ENCODE measurements around the gene SLC38A9.
A peak's percentile ranks its signal among the peaks of the same experiment; 100 is the strongest.
"Not testable (repeated sequence)": the region's sequence is repeated elsewhere in the genome, so short reads cannot be mapped to it uniquely, and the experiment has no call there.

The SLC38A9 gene

DNA sequence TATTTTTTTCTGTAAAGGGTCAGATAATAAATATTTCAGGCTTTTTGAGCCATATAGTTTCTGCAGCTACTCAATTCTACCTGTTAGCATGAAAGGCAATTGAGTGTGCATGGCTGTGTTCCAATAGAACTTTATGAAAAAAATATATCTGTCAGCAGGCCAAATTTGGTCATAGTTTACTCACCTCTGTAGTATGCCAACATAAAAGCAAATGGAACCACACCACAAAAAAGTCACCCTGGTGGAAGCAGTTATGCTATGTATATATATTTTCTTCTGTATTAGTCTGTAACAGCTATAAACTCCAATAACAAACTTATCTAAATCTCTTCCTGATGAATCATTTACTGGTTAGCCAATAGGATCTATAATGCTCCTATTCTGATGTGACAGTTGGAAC is 3.4 kb downstream of the SLC38A9 start:
- no peak for TF ChIP-seq CTCF (IDR thresholded peaks at IDR 0.05; ENCODE audit: insufficient read depth, low read depth, low read length, missing control alignments)
- no peak for DNase-seq (ENCODE audit: low read depth)
- no peak overlapping the region for H3K4me3 ChIP-seq (ENCODE audit: low read depth, low read length)

DNA sequence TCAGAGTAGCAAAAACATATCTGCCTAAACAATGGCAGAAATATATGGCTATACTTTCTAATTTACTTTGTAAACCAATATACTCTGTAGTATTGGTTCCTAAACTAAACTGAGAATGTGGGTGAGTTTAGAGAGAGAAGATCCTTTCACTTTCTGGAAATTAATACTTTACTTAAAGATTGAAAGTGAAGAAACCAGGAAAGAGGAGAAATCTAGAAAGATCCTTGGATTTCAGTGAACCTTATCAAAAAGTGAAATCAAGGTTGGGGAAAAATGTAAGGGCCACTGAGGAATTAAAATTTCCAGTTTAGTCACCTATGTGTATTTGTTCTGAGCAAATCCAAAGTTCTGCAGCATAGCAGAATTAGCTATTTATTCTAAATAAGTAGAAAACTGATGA is 5.9 kb downstream of the SLC38A9 start:
- no peak for DNase-seq (ENCODE audit: low read depth)
- TF ChIP-seq CTCF (IDR thresholded peaks at IDR 0.05; ENCODE audit: insufficient read depth, low read depth, low read length, missing control alignments), result no peak
- H3K4me3 ChIP-seq (ENCODE audit: low read depth, low read length), result no peak overlapping the region

GRCh38 chr5:55702598-55703345 is 9.4 kb downstream of the SLC38A9 start:
- TF ChIP-seq CTCF (IDR thresholded peaks at IDR 0.05; ENCODE audit: insufficient read depth, low read depth, low read length, missing control alignments), result no peak
- DNase-seq (ENCODE audit: low read depth), result peak; percentile 16
- no peak overlapping the region for H3K4me3 ChIP-seq (ENCODE audit: low read depth, low read length)

DNA sequence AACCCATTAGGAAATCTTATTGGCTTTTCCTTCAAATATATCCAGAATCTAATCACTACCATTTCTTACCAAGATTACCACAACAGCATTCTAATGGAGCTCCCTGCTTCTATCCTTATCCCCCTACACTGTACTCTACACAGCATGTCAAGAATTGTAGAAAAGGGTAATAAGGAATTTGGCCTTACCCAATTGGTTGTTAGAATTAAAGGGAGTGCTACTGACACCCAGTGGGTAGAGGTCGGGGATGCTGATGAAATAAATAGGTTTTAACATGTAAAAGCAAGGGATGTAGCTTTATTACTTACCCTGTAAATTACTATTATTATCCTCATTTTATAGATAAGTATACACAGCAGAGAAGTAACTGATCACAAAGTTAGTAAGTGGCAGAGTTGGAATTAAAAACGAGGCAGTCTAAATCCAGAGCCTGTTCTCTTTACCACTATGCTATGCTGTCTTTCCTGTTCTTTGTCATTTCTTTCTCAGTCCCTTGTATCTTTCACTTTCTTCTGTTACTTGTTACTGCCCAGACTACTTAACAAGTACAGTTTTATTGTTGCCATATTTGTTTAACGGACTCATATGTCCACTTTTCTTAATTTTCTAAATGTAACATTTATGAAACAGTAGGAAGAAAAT is 10.5 kb downstream of the SLC38A9 start:
- no peak overlapping the region for H3K4me3 ChIP-seq (ENCODE audit: low read depth, low read length)
- no peak for DNase-seq (ENCODE audit: low read depth)
- no peak for TF ChIP-seq CTCF (IDR thresholded peaks at IDR 0.05; ENCODE audit: insufficient read depth, low read depth, low read length, missing control alignments)

- H3K4me3 ChIP-seq (ENCODE audit: low read depth, low read length), result no peak overlapping the region
- DNase-seq (ENCODE audit: low read depth), result no peak
- TF ChIP-seq CTCF (IDR thresholded peaks at IDR 0.05; ENCODE audit: insufficient read depth, low read depth, low read length, missing control alignments), result no peak
Observed at GRCh38 chr5:55700745-55701144, 11.4 kb downstream of the SLC38A9 start.

GRCh38 chr5:55699041-55699688 is 13.0 kb downstream of the SLC38A9 start:
- peak; percentile 18 for DNase-seq (ENCODE audit: low read depth)
- no peak for TF ChIP-seq CTCF (IDR thresholded peaks at IDR 0.05; ENCODE audit: insufficient read depth, low read depth, low read length, missing control alignments)
- no peak overlapping the region for H3K4me3 ChIP-seq (ENCODE audit: low read depth, low read length)

GRCh38 chr5:55696704-55697103 is 15.4 kb downstream of the SLC38A9 start:
- not testable (repeated sequence) for DNase-seq (ENCODE audit: low read depth); H3K4me3 ChIP-seq (ENCODE audit: low read depth, low read length)

All from GM12865 (cell line).